SKM-1 treated with dmso at 0.1 percent for 144 hours (cell line): Measurements from ENCODE around the gene TNRC6B.
"Not testable (repeated sequence)": the region's sequence is repeated elsewhere in the genome, so short reads cannot be mapped to it uniquely, and the experiment has no call there.

Experiments used
- DNase-seq: peaks from one replicate; lab custom pipeline; 2025; ENCODE audit not compliant: unreplicated experiment; lab: John Stamatoyannopoulos, UW

The TNRC6B gene

DNA sequence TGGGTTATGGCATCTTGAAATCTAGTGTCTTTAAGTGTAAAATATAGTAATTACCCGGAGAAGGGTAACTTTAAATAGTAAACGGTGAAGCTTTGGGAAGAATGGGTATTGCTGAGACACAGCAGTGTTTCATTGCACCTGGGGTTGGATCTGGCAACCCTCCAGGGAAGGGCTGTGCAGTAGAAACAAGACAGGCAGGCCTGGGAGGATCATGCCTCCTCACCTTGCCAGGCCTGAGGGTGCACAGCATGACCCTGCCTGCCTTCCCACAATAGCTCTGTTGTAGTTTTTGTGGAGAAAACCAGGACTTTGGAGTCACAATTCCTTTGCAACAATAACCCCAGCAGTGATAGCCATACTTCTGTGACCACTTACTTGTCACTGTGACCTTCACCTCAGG is 104.0 kb downstream of the TNRC6B start:
- no peak for DNase-seq

- no peak for DNase-seq
These were observed 107.8 kb downstream of the TNRC6B start for GRCh38 chr22:40285513-40285912.

DNA sequence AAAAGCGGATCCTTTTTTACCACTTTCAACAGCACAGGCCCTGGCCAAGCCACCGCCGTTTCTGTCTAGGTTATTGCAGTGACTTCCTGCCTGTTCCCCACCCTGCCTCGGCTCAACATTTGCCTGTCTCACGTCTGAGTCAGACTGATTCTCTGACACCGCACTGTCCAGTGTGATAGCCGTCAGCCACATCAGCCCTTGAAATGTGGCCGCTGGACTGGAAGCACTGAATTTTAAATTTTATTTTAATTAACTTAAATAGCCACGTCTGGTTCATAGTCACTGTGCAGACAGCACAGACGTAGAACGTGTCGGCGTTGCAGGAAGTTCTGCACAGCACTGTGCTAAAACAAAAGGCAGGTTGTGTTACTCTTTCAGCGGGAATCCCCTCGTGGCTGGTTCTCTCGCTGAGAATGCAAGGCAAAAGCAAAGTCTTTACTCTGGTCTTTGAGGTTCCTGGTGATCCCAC is 112.3 kb downstream of the TNRC6B start:
- no peak for DNase-seq

GRCh38 chr22:40290516-40290915 is 112.8 kb downstream of the TNRC6B start:
- DNase-seq: no peak

GRCh38 chr22:40294696-40295095 is 117.0 kb downstream of the TNRC6B start:
- no peak for DNase-seq

DNA sequence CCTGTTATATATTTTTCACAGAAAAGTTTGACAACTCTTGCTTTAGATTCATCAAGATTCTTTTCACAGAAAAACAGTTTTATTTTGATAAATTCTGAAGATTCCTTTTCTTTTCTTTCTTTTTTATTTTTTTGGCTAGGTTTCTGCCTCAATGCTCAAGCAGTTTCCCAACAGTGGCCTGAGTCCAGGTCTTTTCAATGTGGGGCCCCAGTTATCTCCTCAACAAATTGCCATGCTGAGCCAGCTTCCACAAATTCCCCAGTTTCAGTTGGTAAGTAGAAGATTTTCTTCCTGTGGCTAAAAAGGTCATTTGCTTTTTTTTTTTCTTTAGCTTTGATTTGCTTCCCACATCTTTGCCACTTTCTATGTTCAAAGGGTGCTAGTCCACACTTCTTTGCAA is 122.6 kb downstream of the TNRC6B start:
- no peak for DNase-seq

GRCh38 chr22:40300884-40301672 is 123.4 kb downstream of the TNRC6B start:
- no peak for DNase-seq

GRCh38 chr22:40302149-40302548 is 124.4 kb downstream of the TNRC6B start:
- no peak for DNase-seq

GRCh38 chr22:40305625-40306024 is 127.9 kb downstream of the TNRC6B start:
- DNase-seq: no peak

DNA sequence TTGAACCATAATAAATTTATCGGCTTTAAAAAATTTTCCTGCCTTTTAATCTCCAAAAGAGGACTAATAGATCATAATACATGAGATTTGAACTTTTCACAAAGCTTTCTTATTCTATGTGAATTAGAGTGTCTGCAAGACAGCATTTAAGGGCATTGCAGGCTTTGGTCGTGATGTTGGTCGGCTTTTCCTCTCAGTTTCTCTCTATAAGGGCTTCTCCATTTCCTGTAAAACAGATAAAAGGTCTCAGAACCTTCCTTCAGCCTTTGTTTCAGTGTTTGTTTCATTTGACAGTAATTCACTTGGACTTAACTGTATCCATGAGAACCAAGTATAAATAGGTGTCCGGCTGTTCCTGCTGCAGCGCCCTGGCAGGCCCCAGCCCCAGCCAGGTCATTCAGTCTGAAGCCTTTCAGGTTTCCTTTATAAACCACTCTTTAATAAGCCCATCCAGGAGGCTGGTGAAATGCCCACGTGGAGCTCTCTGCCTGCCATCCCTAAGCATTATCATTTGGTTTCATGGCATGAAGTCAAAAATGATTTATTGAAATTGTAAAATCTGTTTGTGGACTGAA is 131.4 kb downstream of the TNRC6B start:
- no peak for DNase-seq

DNA sequence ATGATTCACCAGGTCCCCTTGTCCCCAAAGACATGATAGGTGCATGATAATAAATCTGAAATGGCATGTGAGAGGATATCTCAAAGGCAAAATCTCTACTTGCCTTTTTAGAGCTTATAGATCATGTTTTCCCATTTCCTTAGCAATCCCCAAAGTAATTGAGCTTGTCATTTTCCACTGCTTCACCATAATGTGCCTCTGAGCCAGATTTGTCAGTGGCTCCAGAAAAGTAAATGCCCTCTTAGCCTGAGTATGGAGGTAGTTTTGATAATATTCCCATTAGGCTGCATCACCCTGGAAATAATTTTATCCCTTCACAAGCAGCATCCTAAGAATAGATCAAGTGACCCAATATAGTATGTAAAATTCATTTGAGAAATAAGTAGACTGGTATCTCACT is 131.9 kb downstream of the TNRC6B start:
- no peak for DNase-seq

- DNase-seq: no peak
These were observed 132.5 kb downstream of the TNRC6B start for GRCh38 chr22:40310081-40310767.

DNA sequence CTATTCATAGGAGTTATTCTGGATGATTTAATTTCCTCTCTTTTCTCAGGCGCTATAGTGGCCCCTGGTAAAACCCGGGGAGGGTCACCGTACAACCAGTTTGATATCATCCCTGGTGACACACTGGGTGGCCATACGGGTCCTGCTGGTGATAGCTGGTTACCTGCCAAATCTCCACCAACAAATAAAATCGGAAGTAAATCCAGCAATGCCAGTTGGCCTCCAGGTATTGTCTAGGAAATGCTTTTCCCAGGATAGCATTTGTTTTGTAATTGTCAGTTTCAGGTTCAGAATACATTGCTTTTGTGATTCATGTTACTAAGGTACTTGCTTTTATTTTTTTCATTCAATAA is 133.0 kb downstream of the TNRC6B start:
- no peak for DNase-seq

GRCh38 chr22:40311646-40312045 is 133.9 kb downstream of the TNRC6B start:
- DNase-seq: not testable (repeated sequence)

DNA sequence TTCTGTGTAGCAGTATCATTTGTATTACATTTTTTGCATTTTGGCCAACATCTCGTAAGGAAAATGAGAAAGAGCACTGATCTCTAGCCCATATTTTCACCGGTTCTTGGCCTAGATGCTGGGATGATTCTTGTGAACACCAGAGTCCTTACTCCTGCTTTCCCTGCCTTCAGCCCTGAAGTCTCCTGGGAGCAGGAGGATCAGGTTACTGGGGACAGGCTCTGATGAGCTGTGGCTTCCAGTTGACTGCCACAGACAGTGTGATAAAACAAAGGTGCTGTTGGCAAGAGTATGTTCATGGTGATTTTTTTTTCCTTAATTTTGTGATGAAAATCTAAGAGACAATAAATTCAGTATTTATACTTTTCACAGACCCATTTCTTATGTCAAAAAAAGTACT is 134.3 kb downstream of the TNRC6B start:
- DNase-seq: no peak

GRCh38 chr22:40313007-40313406 is 135.3 kb downstream of the TNRC6B start:
- DNase-seq: peak; percentile 62

GRCh38 chr22:40314041-40314440 is 136.3 kb downstream of the TNRC6B start:
- DNase-seq: peak; percentile 9

GRCh38 chr22:40320687-40321086 is 143.0 kb downstream of the TNRC6B start:
- DNase-seq: no peak

DNA sequence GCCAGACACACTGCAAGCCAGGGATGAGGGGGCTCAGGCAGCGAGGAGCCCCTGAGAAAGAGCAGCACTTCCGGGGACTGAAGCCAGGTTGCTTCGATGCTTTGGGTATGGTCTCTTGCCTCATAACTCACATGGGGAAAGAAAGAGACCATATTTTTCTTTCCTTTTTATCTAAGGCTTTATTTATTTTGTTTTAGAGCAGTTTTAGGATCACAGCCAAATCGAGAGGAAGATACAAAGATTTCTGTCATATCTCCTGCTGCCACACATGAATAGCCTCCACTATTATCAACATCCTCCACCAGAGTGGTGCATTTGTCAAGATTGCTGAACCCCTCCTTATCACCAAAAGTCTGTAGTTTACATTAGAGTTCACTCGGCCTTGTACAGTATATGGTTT is 144.3 kb downstream of the TNRC6B start:
- DNase-seq: no peak

- DNase-seq: no peak
These were observed 145.2 kb downstream of the TNRC6B start for GRCh38 chr22:40322818-40323447.

- DNase-seq: no peak
These were observed 146.0 kb downstream of the TNRC6B start for GRCh38 chr22:40323681-40324171.
